AG10803 (cell line): ENCODE results near the gene ADIG.

Experiments used
- DNase-seq: peaks from one replicate; pipeline ENCODE4 v3.0.0; 2010; ENCODE audit warnings: low read depth
- H3K4me3 ChIP-seq: 2 replicates; pipeline ENCODE4 v1.5.1; 2011; ENCODE audit warnings: mild to moderate bottlenecking, low read length, control low read depth
- TF ChIP-seq, protein P1 (sequence below): conservative IDR thresholded peaks from 2 replicates; pipeline ENCODE4 v1.5.1; 2011; ENCODE audit warnings: mild to moderate bottlenecking, low read length, control low read depth, inconsistent platforms

Gene ADIG

DNA sequence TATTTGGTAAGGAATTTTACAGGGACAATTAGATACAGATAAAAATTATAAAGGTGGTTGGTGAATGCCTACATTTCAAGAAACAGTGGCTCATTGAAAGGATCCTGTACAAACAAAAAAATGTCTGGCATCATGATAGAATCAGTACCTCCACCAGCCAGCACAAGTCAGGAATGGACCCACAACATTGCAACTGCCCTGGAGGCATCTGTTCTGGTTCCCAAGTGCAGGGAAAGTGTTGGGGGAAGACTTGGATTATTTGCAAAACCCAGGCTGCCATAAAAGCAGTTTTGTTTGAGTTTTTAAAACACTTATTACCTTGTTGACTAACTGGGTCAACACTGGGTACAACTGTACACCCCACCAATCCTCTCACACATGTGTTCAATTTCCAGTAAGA lies 44.9 kb downstream of the ADIG start:
- TF ChIP-seq, protein P1, sequence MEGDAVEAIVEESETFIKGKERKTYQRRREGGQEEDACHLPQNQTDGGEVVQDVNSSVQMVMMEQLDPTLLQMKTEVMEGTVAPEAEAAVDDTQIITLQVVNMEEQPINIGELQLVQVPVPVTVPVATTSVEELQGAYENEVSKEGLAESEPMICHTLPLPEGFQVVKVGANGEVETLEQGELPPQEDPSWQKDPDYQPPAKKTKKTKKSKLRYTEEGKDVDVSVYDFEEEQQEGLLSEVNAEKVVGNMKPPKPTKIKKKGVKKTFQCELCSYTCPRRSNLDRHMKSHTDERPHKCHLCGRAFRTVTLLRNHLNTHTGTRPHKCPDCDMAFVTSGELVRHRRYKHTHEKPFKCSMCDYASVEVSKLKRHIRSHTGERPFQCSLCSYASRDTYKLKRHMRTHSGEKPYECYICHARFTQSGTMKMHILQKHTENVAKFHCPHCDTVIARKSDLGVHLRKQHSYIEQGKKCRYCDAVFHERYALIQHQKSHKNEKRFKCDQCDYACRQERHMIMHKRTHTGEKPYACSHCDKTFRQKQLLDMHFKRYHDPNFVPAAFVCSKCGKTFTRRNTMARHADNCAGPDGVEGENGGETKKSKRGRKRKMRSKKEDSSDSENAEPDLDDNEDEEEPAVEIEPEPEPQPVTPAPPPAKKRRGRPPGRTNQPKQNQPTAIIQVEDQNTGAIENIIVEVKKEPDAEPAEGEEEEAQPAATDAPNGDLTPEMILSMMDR, result no peak
- H3K4me3 ChIP-seq, result no peak overlapping the region
- DNase-seq, result no peak

DNA sequence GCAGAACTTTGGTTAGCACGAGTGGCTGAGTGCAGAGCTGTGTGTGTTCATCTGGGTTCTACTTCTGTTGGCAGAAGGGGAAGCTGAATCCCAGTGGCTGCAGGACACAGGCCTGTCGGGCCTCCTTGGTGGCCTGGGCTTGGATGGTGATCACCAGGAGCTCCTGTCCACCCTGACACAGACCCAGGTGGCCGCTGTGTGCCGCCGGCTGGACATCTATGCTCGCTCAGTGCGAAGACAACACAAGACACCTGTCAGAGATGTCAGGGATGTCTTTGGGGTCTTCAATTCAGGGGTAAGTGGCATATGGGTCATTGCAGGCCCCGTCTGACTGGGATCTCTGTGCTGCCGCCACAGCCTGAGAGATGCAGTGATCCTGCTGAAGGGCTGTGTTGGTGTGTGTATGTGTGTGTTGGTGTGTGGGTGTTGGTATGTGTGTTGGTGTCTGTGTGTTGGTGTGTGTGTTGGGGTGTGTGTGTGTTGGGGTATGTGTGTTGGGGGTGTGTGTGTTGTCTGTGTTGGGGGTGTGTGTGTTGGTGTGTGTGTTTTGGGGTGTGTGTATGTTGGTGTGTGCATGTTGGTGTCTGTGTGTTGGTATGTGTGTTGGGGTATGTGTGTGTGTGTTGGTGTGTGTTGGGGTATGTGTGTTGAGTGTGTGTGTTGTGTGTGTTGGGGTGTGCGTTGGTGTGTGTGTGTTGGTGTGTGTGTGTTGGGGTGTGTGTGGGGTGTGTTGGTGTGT lies 46.1 kb downstream of the ADIG start:
- H3K4me3 ChIP-seq, result no peak overlapping the region
- no peak for DNase-seq
- TF ChIP-seq, protein P1, result no peak

DNA sequence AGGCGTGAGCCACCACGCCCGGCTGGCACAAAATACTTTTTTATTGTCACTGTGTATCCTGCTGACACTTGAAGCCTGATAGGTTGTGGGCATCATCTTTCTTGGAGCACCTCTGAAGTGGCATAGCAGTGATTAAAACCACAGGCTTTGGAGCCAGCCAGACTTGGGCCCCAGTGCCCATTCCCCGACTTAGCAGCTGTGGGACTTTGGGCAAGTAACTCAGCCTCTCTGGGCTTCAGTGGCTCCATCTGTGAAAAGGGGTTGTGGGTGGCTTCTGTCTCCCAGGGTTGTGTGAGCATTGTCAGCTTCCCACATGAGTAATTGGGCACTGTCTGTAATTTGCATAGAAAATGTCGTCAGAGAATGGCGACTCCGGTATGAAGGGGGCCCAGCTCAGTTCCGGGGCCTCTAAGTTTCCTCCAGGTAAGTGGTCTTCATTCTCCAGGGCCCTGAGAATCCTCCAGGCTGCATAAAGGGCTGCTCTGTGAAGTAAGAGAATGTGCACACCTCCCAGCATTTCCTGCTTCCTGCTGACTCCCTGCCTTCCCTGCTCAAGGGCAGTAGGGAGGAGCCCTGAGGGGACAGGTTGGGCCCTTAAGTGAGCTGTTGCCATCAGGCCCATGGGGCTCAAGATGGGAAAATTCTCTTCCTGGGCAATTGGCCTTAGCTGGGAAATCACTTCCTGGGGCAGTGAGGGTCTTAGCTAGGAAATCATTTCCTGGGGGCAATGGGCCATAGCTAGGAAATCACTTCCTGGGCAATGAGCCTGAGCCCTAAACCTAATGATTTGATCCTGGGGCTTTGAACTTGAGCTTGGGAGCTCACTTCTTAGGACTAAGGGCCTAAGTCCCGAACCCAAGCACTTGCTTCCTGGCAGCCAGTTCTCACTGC lies 47.8 kb downstream of the ADIG start:
- H3K4me3 ChIP-seq, result no peak overlapping the region
- TF ChIP-seq, protein P1, result no peak
- DNase-seq, result no peak

DNA sequence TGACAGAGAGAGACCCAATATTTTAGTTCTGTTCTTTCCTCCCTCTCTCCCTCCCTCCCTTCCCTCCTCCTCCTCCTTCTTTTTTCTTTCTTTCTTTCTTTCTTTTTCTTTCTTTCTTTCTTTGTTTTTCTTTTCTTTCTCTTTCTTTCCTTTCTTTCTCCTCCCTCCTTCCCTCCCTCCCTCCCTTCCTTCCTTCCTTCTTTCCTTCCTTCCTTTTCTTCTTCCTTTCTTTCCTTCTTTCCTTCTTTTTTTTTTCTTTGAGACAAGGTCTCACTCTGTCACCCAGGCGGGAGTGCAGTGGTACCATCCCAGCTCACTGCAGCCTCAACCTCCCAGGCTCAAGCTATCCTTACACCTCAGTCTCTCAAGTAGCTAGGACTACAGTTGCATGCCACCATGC lies 49.0 kb downstream of the ADIG start:
- TF ChIP-seq, protein P1, result no peak
- DNase-seq, result no peak
- no peak overlapping the region for H3K4me3 ChIP-seq

DNA sequence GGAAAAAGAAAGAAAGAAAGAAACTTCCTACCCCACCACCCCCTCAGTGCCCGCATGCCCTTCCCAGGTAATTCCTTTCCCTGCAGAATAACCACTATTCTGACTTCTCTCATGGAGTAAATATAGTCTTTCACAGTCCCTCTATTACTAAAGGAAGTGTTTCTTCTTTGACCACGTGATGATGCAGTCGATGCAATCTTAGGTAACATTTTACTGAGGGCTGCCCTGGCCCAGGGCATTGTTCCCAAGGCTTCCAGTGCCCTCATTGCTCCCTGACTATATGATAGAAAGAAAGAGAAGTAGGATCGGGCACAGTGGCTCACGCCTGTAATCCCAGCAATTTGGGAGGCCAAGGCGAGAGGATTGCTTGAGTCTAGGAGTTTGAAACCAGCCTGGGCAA lies 49.7 kb downstream of the ADIG start:
- no peak overlapping the region for H3K4me3 ChIP-seq
- no peak for DNase-seq
- TF ChIP-seq, protein P1, result no peak

DNA sequence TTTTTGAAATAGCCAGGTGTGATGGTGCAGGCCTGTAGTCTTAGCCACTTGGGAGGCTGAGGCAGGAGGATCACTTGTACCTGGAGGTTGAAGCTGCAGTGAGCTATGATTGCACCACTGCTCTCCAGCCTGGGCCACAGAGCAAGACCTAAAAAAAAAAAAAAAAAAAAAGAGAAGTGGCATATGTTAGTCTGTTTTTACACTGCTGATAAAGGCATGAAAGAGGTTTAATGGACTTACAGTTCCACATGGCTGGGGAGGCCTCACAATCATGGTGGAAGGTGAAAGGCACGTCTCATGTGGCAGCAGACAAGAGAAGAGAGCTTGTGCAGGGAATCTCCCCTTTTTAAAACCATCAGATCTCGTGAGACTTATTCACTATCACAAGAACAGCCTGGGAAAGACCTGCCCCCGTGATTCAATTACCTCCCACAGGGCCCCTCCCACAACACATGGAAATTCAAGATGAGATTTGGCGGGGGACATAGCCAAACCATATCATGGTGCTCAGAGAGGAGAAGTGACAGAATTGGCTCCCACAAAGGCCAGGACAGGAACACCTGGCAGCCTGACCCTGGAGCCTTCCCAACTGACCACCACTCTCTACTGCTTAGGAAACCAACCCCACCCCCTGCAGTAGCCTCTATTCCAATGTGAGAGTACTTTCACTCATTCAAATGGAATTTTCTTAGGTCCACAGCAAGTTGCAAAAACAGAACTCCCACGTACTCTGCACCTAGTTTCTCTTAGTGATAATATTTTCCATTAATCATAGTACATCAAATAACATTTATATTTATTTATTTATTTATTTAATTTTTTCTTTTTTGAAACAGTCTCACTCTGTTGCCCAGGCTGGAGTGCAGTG lies 50.4 kb downstream of the ADIG start:
- DNase-seq, result no peak
- no peak overlapping the region for H3K4me3 ChIP-seq
- TF ChIP-seq, protein P1, result no peak
